Stimulated activated CD8-positive, alpha-beta memory T cell treated with anti-CD3 and anti-CD28 coated beads, Interleukin-15, amount 100 ng/mL, for 24 hours (primary cell): ENCODE data around the gene IGF1R.

Experiments
- DNase-seq: peaks from one replicate; pipeline ENCODE4 v3.0.0-alpha.2; 2020; ENCODE audit warnings: low read depth

The IGF1R gene

GRCh38 chr15:98830034-98830634 is 181.8 kb downstream of the IGF1R start:
- no peak for DNase-seq

- DNase-seq, result no peak
Observed at GRCh38 chr15:98834976-98835375, 186.6 kb downstream of the IGF1R start.

- no peak for DNase-seq
Observed at GRCh38 chr15:98835876-98836275, 187.5 kb downstream of the IGF1R start.

- no peak for DNase-seq
Observed at GRCh38 chr15:98838387-98839259, 190.3 kb downstream of the IGF1R start.

- DNase-seq, result no peak
Observed at GRCh38 chr15:98840053-98840452, 191.7 kb downstream of the IGF1R start.

- DNase-seq, result no peak
Observed at GRCh38 chr15:98841419-98841970, 193.2 kb downstream of the IGF1R start.

- DNase-seq, result no peak
Observed at GRCh38 chr15:98842192-98842972, 194.0 kb downstream of the IGF1R start.

- no peak for DNase-seq
Observed at GRCh38 chr15:98842973-98843285, 194.6 kb downstream of the IGF1R start.

- no peak for DNase-seq
Observed at GRCh38 chr15:98843844-98844243, 195.5 kb downstream of the IGF1R start.

GRCh38 chr15:98844261-98844660 is 195.9 kb downstream of the IGF1R start:
- DNase-seq, result no peak

GRCh38 chr15:98845138-98845884 is 197.0 kb downstream of the IGF1R start:
- DNase-seq, result no peak

- DNase-seq, result peak; percentile 17
Observed at GRCh38 chr15:98850961-98851572, 202.7 kb downstream of the IGF1R start.

- DNase-seq, result no peak
Observed at GRCh38 chr15:98853161-98853560, 204.8 kb downstream of the IGF1R start.

- DNase-seq, result no peak
Observed at GRCh38 chr15:98853617-98854420, 205.5 kb downstream of the IGF1R start.

GRCh38 chr15:98854496-98854895 is 206.2 kb downstream of the IGF1R start:
- DNase-seq, result no peak

GRCh38 chr15:98855067-98855814 is 206.9 kb downstream of the IGF1R start:
- DNase-seq, result no peak

GRCh38 chr15:98855815-98856531 is 207.6 kb downstream of the IGF1R start:
- DNase-seq, result no peak

- no peak for DNase-seq
Observed at GRCh38 chr15:98856532-98856907, 208.2 kb downstream of the IGF1R start.

GRCh38 chr15:98858610-98859023 is 210.3 kb downstream of the IGF1R start:
- DNase-seq, result no peak
